SK-N-DZ (cell line): Measurements from ENCODE around the gene TMEM203.

Source experiments
- DNase-seq: peaks from one replicate; pipeline ENCODE4 v3.0.0-alpha.2; 2015; ENCODE audit warnings: low spot score

Gene TMEM203

DNA sequence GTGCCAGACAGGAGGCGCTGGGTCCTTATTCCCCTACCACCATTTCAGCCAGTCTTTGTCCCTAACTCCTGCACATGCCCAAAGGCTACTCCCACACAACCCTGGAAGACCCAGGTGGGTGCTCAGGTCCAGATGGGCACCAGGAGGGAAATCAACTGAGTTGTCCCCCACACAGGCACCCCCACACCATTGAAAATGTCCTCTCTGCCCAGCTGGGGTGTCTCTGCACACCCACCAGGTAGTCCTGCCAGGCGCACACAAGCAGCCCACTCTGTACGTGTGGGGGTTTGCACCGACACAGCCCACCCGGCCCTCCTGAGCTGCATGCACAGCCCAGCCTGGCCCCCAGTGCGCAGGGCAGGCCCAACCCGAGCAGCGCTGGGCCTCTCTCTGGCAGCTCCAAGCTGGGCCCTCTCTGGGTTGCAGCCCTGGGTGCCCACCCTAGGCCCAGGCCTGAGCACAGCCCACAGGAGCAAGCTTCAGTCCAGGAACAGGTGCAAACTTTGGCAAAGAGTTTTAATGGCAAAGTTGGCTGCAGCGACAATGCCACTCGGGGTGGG, 14.4 kb upstream of the TMEM203 start:
- DNase-seq, result no peak

DNA sequence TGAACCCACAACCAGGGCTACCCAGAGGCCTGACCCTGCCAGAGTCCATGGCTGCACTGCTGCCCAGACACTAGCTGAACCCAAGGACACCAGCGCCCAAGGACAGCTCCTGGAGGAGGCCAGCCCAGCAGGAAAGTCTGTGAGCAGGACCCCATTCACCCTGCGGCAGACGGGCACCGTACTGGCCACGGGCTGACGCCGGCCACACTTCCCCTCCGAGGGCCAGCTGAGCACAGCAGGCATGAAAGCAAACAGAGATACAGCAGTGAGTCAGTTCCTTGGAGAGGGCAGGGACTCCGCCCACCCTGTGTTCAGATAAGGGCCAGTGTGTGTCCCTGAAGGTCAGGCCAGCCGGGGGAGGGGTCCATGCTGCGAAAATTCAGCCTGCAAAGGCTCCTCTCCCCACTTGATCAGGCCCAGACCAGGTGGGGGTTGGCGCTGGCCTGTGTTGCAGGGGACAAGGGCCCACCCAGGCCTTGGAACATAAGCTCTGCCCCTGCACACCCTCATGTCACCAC, 13.4 kb upstream of the TMEM203 start:
- no peak for DNase-seq

DNA sequence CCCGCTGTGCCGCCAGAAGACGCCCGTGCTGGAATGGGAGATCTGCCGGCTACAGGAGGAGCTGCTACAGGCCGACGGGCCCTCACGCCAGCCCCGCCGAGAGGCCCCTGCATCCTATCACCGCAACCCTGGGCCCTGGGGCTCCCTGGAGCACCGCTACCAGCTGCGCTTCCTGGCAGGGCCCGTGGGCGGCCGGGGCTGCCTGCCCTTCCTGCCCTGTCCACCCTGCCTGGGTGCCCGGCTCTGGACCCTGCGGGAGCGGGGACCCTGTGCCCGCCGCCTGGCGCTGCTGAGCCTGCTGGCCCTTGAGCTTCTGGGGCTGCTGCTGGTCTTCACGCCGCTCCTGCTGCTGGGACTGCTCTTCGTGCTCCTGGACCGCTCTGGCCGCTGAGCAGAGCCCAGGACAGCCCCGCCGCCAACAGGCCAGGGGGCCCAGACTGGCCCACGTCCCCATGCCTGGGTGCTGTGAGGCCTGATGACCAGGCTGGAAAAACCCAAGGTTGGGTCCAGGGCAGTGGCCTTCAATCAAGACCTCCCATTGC, 12.8 kb upstream of the TMEM203 start:
- DNase-seq, result no peak

DNA sequence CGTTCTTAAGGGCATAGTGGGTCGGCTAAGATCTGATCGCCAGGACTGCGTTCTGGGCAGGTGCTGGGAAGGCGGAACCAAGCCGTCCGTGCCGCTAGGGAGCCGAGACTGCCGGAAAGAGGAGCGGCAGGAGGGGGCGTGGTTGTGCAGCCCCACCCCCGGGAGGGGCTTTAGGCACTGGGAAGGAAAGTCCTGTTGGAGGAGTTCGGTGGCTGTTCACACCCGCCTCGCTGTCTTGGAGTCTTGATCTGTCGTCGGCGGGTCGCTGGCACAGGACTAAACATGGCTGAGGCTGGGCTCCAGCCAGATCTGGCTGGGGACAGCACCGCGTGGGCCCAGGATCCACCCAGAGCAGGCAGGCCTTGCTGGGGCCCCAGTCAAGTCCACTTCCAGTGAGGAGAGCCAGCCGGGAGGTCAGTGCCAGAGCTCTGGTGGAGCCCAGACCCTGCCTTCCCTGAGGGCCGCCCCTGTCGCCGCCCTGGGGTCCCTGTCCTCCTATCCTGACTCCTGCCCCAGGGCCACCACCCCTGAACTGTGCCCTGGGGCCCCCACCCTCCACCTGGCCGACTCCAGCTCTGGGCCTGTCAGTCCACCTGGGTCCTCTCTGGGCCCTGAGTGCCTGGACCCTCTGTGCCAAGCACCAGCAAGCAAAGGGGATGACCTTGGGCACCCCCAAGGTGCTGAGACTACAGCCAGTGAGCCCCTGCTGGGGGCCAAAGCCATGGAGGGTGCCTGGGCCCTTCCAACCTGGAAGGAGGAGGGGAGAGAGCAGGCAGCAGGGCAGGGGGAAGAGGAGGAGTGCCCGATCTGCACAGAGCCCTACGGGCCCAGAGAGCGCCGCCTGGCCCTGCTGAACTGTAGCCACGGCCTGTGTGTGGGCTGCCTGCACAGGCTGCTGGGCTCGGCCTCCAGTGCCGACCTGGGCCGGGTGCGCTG, 12.1 kb upstream of the TMEM203 start:
- no peak for DNase-seq

DNA sequence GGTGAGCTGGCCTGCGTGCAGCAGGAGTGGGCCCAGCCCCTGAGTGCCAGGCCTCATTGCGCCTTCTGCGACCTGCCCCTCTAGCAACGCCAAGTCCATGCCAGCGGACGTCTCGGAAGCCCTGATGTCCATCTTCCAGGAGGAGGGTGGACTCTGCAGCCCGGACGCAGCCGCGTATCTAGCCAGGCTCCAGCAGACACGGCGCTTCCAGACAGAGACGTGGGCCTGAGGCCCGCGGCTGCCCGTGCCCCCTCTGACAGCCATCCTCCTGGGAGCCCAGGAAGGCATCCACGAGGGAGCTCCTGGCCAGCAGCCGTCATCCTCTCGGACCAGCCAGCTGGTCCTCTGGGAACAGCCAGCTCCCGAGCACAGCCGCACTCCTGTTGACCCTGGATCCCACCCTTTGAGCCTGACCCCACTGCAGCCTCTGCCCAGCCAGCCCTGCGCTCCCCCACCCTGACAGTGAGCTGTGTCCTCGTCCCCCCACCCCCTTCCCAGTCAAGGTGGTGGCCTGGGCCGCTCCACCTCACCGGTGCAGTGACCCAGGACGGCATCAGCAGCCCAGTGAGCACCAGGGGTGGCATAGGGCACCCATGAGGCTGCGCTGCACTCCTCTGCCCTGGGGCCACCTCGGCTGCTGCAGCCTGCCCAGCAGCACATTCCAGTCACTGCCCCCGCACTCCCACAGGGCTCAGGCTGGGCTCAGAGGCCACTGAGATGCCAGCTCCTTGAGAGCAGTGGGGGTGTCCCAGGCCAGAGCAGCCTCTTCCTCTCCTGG, 10.9 kb upstream of the TMEM203 start:
- DNase-seq, result no peak

DNA sequence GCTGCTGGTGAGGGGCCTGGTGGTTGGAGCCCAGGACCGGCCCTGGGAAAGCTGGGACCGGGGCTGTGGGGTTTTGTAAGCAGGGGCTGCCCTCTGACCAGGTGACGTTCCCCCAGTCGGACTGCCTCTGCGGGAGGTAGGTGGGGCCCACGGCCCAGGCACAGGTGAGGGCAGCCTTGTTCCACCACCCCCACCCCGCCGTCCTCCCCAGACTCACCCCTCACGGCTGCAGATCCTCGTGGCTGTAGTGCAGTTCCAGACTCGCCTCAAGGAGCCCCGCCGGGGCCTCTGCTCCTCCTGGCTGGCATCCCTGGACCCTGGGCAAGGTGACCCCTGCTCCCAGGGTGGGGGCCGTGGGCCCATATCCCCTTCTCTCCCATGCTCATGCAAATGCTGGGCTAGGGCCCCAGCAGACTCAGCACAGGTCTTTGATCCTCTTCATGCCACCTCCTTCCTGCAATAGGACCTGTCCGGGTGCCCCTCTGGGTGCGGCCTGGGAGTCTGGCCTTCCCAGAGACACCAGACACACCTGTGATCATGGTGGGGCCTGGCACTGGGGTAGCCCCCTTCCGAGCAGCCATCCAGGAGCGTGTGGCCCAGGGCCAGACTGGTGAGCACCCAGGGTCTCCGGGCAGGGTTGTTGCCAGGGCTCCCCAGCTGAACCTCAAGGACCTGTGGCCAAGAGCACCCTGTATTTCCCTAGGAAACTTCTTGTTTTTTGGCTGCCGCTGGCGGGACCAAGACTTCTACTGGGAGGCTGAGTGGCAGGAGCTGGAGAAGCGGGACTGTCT, 9.9 kb upstream of the TMEM203 start:
- DNase-seq, result no peak

DNA sequence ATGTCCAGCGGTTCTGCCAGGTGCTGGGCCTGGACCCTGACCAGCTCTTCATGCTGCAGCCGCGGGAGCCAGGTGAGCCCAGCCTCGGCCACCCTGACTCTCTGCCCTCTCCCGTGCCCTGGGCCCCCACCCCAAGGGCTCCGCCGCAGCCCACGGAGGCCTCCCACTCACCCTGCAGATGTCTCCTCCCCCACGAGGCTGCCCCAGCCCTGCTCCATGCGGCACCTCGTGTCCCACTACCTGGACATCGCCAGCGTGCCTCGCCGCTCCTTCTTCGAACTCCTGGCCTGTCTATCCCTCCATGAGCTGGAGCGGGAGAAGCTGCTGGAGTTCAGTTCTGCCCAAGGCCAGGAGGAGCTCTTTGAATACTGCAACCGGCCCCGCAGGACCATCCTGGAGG, 9.2 kb upstream of the TMEM203 start:
- DNase-seq, result no peak

DNA sequence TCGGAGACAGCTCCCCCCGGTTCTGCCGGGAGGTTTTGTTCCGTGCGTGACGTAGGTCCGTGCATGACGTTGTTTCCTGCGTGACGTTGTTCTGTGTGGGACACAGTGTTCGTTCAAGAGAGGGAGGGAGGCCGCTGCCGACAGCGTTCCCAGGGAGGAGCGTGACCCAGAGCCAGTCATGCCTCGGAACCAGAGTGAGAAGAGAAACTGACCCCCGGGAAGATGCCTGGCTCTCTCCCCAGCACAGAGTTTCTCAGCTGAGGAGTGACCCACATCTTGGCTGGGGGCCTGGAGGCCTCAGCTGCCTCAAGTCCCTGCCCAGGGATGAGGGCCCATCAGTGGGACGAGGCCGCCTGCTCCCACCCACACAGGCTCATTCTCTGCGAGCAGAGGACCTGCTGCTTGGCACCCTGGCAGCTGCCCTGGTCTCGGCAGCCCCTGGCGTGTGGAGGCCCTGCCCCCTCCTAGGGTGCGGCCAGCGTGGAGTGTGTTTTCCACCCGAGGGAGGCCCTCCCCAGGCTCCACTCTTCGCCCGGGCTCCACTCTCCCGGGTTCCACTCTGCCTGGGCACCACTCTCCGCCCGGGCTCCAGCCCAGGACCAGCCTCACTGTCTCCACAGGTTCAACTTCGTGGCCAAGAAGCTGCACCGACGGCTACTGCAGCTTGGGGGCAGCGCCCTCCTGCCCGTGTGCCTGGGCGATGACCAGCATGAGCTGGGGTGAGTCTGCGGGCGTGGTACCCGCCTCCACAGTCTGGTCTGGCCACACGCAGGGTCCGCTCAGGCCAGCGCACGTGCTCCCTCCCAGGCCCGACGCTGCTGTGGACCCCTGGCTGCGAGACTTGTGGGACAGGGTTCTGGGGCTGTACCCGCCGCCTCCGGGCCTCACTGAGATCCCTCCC, 8.0 kb upstream of the TMEM203 start:
- DNase-seq, result no peak

DNA sequence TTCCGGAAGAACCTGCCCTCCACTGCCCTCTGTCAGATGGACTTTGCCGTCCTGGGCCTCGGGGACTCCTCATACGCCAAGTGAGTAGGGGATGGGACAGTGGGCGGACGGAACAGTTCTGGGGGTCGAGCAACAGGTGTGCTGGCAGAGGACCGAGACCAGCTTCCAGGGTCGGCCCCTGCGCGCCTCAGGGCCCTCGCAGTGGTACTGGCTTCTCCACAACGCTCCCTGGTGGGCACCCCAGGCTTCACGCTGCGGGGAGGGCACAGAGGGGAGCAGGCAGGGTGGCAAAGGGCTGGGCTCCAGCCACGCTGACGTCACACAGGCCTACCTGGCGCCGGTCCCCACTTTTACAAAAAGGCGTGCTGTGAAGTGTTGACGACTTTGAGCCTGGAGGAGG, 7.1 kb upstream of the TMEM203 start:
- no peak for DNase-seq

DNA sequence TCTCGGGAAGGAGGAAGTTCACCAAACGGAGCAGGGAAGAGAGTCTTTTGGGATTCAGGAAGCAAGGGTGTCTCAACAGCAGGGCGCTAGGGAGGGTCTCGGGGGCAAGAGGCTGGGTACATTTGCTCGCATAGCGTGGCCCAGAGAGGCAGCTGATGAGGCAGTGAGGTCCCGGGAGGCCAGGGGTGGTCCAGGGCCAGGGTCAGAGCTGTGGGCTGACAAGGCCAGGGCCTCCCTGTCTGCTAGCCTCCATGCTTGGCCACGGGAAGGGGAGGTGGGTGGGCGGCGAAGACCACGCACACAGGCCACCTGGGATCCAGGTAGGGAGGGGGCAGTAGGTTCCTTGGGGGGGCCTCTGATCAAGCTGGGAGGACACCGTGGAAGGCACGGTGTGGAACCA, 6.1 kb upstream of the TMEM203 start:
- no peak for DNase-seq

DNA sequence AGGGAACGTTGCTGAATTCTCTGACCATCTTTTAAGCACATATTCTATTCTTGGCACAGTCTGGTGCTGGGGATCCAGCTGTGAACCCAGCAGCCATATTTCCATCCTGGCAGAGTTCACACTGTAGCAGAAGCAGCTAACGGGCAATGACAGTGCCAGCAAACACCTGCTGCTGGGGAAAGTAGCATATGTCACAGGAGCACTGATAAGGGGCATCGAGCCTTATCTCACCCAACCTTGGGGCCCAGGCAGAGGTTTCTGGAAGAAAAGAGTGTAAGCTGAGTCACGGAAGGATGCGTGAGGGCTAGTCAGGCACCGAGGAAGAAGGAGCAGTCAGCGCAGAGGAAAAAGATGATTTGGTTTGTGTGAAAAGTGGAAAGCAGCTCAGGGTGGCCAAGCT, 1.2 kb upstream of the TMEM203 start:
- no peak for DNase-seq

DNA sequence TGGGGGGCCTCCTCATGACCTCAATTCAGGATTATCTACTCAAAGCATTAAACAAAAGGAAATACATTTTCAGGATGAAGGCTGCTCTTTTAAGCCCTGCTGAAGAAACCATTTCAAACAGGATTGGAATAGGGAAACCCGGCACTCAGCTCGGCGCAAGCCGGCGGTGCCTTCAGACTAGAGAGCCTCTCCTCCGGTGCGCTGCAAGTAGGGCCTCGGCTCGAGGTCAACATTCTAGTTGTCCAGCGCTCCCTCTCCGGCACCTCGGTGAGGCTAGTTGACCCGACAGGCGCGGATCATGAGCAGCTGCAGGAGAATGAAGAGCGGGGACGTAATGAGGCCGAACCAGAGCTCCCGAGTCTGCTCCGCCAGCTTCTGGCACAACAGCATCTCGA, 720 bp downstream of the TMEM203 start:
- DNase-seq, result no peak

DNA sequence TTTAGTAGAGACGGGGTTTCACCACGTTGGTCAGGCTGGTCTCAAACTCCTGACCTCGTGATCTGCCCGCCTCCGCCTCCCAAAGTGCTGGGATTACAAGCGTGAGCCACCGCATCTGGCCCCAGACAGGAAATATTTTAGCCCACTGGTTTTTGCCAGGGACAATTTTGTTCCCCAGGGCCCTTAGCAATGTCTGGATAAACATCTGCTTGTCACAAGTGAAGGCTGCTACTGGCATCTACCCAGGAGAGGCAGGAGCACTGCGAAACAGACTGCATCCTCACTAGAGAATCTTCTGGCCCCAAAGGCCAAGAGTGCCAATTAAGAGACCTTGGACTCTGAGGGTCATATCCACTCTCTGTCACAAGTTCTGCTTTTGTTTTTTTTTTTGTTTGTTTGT, 2.5 kb downstream of the TMEM203 start:
- DNase-seq, result no peak

DNA sequence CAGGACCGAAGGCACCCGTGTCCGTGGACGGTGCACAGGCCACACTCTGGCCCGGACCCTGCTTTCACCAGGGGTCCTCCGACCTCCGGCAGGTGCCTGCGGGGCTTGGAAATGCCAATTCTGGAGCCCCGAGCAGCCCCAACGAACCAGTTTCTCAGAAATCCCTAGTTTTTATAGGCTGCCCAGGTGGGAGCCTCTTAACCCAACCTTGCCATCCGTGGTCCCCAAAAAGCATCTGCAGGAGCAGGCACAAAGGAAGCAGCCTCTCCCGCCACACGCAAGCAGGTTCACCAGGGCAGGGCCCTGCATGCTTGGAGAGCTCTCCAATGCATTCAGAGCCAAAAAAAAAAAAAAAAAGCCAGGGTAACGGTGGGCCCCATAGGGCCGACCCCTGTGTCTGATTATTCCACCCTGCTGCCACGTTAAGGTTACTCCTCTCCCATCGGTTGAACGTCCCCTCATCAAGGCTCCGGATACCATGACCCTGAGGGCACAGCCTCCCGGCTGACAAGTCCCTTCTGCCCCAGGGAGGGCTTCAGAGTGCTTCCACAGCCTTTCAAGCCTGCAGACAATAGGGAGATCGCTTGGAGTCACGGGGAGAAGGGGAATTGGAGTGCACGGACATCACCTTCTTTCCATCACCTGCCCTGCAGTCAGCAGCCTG, 4.1 kb downstream of the TMEM203 start:
- no peak for DNase-seq

DNA sequence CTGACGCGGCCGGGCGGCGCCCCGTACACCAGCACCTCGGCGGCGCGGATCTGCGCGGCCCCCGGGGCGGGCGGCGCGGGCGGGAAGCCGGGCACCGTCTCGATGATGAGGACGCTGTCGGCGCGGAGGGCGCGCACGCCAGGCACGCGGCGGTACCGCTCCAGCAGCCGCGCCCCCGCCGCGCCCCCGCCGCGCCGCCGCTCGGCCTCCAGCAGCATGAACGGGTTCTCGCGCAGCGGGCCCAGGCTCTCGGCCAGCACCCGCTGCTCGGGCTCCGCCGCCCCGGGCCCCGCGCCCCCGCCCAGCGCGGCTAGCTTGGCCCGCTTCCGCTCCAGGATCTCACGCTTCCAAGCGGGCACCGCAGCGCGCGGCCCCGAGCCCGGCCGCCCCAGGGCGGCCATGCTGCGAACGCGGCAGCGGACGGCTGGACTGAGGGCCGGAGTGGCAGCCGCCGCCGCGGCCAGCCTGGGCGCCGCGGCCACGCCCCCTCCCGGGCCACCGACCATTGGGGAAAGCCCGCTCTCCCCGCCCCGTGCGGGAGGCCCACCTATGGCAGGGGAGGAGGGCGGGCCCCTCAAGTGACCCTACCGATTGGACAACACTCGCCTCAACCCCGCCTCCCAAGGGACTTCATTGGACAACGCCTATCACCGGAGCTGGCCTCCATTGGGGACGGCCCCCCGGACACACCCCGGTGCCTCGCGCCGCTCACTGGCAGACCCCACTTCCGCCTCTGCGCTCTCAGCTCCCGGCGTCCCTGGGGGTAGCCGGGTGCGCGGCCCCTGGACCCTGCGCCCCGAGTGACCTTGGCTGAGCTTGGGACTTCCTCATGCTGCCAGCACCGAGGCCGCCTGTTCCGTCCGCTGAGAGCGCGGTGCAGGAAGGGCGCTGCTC, 4.9 kb downstream of the TMEM203 start, which contains the start of gene TPRN:
Gene TPRN (minus strand): TSS at position 431 of the 894 bp plus-strand sequence. CDS start 30 bp downstream, at position 401.
- peak; percentile 100 for DNase-seq

DNA sequence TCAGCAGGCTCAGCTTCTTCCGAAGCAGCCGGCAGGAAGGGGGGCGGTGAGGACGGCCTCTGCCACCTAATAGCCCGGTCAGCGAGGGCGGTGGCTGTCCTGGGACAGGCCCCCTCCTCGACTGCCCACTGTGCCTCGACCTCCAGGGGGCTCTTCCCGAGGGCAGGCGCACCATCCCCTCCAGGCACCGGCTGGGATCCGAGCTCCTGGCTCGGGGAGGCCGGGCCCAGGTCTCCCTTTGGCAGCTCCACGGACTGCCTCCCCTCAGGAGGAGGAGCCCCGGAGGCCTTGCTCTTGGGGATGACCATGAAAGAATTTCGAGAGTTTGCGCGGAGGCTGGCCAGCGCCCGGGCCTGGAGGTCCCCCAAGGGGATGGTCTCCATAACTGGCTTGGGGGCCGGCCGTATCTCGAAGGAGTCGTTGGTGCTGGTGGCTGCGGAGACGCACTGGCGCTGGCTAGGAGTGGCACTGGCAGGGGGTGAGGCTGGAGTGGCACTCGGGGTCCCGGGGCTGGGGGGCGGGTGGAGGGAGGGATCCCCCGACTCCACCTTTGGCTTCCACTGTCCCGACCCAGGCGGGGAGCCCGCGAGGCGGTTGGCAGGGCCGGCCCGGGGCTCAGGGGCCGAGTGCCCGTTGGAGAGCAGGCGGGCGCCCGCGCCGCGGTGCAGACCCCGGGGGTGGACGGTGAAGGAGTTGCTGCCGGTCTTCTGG, 5.9 kb downstream of the TMEM203 start:
- DNase-seq, result no peak

DNA sequence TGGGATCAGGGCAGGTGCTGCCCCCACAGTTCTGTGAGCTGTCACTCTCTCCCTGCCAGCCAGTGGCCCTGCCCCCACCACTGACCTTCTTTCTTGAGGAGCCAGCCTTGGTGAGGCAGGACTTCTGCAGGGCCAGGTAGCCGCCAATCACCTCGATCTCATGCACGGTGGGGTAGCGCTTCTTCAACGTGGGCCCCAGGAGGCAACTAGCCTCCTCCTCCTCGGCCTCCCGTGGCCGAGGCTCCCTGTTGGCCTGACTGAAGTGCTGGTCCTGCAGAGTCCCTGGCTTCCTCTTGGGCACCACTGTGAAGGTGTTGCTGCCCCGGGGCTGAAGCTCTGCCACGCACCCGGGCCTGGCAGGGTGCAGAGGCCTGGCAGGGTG, 6.6 kb downstream of the TMEM203 start:
- DNase-seq, result no peak
